Medulla oblongata (tissue), 1 donor: Measurements from ENCODE around the gene ALAD.
"Not testable (repeated sequence)": the region's sequence is repeated elsewhere in the genome, so short reads cannot be mapped to it uniquely, and the experiment has no call there.

Source experiments
- DNase-seq: peaks from one replicate; pipeline ENCODE4 v3.0.0-alpha.2; 2015; ENCODE audit errors: extremely low spot score

ALAD gene

DNA sequence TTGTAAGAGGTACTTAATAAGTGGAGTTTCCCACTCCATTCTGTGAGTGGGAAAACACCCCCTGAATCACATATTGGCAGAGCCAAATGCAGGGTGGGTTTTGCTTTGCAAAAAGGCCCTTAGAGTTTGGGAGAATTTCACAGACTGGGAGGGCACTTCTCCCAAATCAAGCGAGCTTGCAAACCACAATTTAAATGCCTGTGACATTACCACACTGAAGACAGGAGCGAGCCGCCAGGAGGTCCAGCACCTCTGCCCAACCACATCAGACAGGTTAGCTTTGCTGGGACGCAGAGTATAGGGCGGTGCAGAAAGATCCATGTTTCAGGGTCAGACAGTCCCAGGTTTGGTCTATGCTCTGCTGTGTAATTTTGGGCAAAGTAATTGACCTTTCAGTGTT is 2.3 kb downstream of the ALAD start:
- DNase-seq, result no peak

DNA sequence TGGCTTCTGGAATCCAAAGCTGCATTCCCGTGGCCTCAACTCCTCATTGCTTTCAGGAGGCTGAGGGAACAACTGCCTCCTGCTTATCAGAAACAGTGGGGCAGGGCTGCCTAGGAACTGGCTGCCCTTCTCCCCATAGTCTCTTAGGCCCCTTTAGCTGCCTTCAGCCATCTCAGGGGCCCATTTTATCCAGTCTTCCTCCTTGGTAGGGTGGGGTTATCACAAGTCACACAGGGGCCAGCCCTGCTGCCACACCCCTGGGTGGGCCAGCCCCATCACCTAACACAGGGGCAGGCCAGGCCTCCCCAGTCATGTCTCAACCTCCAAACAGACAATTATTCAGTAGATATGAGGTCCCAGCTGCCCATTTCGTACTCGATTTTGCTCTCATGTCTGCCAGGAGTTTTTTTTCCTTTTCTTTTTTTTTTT is 3.9 kb downstream of the ALAD start:
- no peak for DNase-seq

DNA sequence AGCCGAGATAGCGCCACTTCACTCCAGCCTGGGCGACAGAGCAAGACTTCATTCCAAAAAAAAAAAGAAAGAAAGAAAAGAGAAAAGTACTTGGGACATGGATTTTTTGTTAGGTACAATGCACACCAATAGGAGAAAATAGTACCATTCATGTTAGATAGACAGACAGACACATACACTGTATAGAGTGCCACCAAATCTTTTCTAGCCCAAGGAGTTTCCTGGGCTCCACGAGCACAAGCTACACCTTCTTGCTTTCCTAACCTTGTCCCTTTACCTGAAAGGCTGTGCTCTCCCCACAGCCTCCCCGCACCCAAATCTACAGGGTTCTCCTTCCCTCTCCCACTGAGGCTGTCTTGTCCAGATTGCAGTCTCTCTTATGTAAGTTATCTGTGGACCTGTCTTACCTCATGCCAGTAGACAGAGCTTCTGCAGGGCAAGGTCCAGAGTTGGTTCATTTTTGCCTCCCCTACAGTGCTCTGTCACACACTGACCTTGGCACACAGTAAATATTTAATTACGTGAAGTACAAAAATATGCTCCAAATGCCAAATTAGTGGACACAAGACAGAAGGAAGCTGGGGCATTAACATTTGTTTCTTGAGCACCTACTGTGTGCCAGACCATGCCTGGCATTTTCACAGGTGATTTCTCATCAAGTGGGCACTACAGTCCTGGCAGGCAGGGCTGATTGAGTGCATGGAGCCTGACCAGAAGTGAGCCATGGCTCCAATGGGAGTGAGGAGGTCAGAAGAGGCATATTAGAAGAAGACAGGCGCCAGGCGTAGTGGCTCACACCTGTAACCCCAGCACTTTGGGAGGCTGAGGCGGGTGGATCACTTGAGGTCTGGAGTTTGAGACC is 5.9 kb downstream of the ALAD start:
- no peak for DNase-seq

DNA sequence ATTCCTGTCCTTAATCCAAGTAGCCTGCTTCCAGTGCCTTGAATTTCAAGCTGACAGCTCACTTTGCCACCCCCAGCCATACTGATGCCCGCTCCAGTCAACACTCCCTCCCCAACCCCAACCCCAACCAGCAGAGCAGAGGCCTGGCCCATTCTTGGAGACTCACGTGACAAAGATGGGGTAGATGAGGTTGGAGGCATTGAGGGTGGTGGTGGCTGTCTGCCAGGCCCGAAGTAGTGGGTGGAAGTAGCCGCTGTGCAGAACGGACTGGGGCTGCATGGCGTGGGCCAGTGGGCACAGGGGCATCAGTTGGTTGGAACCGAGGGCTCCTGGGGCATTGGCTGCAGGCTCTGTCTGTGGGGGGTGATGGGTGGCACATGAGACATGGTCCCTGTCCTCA is 7.8 kb downstream of the ALAD start:
- DNase-seq, result peak; percentile 58

DNA sequence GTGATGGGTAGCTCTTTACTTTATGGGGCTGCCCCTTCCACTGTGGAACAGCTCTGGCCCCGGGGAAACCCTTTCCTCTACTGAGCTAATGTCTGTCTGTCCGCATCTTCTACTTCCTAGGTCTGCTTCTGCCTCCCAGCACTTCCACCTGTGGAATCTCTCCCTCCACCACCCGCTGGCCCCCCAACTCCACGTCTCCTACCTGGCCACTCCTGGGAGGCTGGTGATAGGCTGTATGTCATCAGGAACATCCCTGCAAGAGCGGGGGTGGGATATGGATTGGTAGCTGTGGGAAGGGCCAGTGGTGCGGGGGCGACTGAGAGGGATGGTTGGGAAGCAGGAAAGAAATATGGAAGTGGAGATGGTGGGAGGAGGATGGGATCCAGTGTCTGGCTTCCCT is 9.2 kb downstream of the ALAD start:
- DNase-seq, result no peak

DNA sequence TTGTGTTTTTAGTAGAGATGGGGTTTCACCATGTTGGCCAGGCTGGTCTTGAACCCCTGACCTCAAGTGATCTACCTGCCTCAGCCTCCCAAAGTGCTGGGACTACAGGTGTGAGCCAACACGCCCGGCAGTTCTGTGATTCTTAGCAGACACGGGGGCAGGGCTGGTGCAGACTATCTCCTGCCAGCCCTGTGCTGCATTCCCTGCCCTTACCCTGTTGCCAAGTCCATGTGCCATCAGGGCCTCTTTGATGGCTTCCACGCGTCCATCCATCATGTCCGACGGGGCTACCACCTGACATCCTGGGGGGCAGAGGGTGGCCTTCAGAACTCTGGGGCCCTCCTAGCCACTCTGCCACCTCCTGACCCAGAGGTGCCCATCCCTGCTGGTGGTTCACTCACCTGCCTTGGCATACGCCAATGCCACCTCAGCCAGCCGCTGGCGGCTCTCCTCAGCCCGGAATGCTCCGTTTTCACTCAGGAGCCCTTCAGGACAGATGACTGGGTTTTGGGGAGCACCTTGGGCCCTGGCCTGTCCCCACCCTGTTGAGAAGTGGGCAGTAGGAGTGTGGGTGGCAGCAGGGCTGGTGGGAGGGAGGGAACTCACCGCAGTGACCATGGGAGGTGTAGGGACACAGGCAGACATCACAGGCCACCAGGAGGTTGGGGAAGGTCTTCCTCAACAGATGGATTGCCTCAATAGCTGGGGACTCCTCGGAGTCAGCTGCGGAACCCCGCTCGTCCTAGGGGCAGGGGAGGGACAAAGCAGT is 10.7 kb downstream of the ALAD start:
- no peak for DNase-seq

DNA sequence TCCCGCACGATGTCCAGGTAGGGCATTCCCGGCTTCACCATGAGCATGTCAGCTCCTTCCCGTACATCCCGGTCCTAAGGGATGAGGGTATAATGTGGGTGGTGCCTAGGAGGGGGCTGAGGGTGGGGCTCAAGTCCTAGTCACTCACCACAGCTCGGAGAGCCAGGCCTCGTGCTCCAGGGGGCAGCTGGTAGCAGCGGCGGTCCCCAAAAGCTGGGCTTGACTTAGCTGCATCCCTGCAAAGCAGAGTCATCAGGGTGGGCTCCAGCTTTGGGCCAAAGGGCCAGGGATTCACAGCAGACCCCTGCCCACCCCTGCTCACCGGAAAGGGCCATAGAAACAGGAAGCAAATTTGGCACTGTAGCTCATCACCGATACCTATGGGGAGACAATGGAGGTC is 11.6 kb downstream of the ALAD start:
- no peak for DNase-seq

DNA sequence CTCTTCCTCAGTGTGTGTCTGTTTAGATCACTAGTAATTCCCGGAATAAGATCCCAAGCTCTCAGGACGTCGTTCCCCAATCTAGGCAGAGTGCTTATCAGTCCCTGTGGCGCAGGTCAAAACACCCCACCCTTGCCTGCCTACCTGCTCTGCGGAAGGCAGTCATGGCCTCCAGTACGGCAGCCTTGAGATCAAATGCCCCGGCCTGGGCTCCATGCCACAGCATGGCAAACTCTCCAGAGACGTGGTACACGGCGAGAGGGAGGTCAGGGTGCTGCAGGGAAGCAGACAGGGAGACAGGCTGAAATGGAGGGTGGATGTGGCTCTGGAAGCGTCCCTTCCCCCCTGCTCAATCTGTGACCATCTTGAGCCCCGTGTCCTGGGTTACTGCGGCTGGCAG is 12.3 kb downstream of the ALAD start:
- no peak for DNase-seq

DNA sequence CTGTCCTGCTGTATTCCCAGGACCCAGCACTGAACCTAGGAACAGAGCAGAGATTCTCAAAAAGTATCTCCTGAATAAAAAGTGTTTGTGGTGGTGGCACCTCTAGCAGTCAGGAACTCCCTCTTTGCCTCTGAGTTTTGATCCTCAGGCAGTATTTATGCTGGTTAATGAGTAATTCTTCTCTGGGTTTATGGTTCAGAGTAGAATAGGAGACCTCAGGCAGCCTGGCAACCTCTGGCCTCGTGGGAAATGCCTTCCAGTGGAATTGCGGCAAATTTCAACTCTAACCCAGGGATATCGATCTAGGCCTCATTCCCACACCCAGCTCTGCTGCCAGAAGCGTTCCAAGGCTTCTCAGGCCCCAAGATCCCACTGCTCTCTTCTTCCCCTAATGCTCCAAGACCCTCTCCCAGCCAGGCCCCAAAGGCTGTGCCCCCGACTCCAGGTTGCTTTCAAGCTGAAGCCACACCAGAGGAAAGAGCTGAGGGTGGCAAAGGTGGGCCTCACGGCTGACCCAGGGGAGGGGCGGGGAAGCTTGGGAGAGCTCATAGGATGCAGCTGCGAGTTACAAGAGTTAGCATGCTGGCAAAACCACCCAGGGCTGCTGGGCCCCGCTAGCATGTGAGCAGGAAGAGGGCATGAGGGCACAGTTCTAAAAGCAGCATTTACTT is 13.4 kb downstream of the ALAD start:
- no peak for DNase-seq

DNA sequence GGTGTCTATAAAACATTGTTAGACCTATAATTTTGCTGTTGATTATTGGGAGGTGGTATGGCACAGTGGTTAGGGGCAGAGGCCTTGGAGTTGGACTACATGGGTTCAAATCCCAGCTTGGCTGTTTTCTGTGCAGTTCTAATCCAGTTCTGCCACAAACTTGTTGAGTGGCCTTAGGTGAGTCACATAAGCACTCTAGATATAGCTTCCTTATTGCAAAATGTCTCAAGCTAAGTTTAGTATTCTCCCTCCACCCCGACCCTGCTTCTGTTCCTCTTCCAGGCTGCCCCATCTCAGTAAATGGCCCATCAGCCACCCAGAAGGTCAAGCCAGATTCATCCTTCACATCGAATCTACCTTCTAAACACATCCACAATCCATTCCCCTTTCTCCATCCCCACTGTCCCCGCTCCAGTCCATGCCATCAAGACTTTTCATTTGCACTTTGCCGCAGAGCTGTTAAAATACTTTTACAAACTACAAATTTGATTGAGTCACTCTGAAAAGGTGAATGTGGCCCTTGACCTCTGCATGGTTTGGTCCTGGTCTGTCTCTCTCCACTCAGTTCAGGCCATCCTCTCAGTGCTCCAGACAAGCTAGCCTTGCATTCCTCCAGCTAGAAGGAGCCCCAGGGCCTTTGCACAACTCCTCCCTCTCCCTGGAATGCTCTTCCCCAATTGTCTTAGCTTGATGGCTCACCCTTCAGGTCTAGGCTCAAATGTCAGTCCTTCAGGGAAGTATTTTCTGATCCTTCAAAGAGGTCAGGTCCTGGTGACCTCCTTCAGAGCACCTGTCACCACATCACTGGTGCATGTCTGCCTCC is 14.3 kb downstream of the ALAD start:
- DNase-seq, result no peak

DNA sequence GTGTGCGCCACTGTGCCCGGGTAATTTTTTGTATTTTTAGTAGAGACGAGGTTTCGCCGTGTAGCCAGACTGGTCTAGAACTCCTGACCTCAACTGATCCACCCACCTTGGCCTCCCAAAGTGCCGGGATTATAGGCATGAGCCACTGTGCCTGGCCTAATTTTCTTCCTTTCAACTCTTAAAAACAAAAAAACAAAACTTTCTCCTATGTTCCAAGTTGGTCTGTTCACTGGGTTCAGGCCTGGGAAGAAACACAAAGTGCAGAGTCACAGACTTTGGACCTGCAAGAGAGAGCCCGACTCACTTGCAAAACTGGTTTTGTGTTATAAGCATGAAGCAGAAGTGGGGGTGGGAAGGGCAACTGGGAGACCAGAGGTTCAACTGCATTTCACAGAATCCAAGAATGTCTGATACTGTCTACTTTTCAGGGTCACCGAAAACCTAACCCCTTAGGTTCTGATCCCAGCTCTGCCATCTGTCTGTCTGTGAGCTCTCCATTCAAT is 19.1 kb downstream of the ALAD start:
- peak; percentile 13 for DNase-seq

DNA sequence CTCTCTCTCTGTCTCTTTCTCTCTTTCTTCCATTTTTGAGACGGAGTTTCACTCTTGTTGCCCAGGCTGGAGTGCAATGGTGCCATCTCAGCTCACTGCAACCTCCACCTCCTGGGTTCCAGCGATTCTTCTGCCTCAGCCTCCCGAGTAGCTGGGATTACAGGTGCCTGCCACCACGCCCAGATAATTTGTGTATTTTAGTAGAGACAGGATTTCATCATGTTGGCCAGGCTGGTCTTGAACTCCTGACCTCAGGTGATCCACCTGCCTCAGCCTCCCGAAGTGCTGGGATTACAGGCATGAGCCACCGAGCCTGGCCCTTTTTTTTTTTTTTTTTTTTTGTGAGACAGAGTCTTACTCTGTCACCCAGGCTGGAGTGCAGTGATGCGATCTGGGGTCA is 19.6 kb downstream of the ALAD start:
- DNase-seq, result not testable (repeated sequence)

DNA sequence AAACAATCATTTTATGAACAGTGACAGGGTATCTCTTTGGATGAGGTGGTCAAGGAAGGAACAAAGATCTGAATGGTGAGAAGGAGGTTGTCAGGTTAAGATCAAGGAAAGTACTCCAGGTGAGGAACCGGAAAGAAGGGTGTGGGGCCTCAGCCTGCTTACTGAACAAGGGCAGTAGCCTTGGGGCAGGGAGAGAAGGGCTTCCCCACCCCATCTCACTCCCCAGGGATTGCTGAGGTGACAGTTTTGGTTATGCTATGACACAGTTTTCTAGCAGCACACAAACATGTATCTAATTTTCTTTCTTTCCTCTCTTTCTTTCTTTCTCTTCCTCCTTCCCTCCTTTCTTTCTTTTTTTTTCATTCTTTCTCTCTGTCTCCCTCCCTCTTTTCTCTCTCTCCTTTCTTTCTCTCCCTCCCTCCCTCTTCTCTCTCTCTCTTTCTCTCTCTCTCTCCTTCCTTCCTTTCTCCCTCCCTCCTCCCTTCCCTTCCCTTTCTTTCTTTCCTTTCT is 20.2 kb downstream of the ALAD start:
- no peak for DNase-seq

DNA sequence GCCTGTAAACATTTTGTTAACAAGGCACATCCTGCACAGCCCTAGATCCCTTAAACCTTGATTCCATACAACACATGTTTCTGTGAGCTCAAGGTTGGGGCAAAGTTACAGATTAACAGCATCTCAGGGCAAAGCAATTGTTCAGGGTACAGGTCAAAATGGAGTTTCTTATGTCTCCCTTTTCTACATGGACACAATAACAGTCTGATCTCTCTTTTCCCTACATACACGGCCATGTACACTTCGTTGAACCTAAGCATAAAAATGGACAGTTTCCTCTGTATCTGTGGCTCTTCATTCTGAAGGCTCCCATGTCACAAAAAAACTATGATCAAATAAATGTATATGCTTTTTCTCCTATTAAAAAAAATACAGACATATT is 21.3 kb downstream of the ALAD start:
- DNase-seq, result not testable (repeated sequence)

DNA sequence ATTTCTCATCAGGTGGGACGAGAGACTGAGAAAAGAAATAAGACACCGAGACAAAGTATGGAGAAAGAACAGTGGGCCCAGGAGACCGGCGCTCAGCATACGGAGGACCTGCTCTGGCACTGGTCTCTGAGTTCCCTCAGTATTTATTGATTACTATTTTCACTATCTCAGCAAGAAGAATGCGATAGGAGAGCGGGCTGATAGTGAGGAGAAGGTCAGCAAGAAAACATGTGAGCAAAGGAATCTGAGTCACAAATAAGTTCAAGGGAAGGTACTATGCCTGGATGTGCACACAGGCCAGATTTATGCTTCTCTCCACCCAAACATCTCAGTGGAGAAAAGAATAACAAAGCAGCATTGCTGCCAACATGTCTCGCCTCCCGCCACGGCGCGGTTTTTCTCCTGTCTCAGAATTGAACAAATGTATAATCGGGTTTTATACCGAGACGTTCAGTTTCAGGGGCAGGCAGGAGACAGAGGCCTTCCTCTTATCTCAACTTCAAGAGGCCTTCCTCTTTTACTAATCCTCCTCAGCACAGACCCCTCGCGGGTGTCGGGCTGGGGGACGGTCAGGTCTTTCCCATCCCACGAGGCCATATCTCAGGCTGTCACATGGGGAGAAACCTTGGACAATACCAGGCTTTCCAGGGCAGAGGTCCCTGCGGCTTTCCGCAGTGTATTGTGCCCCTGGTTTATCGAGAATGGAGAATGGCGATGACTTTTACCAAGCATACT is 21.8 kb downstream of the ALAD start:
- DNase-seq, result not testable (repeated sequence)

DNA sequence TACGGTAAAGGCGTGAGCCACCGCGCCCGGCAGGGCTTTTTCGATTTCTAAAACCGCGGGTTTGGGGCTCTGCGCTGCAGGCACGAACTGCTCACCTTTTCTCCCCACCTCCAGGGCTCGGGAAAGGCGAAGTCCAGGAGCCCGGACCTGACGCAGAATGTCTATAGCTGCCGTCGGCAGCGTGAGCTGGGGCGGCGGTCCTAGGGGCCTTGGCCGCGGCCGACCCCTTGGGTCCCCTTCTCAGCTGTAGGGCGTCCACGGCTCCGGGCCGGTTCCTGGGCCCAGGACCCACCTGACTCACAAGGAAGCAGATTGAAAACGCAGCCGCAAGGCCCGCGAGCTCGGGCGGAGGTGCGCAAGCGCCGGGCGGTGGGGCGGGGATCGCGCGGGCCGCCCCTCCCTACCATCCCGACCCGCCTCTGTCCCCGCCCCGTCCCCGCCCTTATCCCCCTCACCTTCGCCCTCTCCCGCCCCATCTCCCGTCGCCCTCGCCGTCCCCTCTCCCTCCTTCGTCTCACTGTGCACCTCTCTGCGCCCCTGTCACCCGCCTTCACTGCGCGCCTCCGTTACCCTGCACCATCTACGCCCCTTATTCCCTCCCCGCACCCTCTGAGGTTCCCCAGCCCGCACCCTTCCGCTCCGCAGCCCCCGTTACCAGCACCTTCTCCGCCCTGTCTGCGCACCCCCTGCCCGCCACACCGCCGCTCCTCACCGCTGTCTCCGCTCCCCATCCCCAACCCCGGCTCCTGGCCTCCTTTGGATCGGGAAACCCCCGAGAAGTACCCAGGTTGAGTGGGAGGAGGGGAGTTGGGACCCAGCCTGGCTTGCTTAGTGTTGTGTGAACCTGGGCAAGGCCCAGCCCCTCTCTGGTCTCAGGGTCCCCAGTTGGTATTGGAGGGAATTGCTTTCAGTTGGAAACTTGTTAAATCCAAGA is 24.2 kb downstream of the ALAD start, which contains the start of gene HDHD3:
TSS of gene HDHD3 (minus strand) at position 353 of the 934 bp plus-strand sequence. CDS start 2,632 bp downstream, outside the sequence.
- DNase-seq, result peak; percentile 79

DNA sequence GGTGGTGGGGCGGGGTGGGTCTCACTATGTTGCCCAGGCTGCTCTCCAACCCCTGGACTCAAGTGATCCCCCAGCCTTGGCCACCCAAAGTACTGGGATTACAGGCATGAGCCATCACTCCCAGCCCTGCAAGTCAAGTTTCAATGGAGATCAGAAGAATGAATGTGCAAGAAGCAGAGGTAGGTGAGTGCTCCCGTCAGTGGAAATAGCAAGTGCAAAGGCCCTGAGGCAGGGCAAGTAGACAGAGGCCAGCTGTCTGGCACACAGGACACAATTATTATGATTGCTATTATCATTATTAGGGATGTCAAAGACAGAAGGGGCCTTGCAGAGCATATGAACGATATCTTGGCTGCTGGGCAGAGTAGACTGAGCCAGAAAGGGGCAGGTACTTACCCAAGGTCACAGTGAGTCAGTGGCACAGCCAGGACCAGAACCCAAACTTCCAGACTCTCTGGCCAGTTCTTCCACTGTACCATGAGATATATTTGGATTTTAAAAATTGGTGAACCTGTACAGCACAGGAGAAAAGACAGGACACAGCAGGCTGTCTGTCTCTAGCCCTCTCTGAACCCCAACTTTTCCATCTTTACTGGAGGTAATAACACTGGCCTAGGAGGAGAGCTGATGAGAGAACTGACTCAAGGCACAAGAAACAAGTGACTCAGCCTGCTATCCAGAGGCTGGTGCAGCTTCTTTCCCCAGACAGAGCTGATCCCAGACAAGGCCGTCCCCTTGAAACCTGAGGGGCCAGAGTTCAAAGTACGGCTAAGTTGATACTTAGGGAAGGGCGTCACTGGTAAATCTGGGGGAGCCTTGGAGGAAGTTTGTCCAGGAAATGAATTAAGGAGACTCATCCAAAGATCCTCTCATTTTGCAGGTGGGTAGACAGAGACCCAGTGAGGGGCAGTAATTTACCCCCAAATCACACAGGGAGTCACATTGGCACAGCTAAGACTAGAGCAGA is 25.7 kb downstream of the ALAD start:
- no peak for DNase-seq
